ENCODE data around the gene ATG7.

ATG7 gene

DNA sequence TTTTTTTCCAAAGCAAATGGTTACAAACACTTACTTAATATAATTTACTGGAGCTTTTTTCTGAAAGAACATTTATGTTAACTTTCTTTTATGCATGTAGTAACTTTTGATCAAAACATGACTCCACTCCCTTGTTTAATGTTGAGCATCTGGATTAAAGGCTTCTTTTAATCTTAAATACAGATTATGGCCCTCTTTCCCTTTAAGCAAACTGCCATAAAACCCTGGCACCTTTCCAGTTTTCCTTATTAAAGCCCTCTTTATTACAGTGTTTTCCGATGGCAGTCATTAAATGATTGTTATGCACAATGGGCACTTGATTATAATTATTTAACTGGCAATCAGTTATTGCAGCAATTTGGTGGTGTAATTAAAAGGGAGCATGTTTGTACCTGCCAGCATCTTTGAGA lies 204.5 kb downstream of the ATG7 start (continued):
- TF ChIP-seq, protein P1, sequence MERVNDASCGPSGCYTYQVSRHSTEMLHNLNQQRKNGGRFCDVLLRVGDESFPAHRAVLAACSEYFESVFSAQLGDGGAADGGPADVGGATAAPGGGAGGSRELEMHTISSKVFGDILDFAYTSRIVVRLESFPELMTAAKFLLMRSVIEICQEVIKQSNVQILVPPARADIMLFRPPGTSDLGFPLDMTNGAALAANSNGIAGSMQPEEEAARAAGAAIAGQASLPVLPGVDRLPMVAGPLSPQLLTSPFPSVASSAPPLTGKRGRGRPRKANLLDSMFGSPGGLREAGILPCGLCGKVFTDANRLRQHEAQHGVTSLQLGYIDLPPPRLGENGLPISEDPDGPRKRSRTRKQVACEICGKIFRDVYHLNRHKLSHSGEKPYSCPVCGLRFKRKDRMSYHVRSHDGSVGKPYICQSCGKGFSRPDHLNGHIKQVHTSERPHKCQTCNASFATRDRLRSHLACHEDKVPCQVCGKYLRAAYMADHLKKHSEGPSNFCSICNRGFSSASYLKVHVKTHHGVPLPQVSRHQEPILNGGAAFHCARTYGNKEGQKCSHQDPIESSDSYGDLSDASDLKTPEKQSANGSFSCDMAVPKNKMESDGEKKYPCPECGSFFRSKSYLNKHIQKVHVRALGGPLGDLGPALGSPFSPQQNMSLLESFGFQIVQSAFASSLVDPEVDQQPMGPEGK (tag by site-specific recombination; IDR thresholded peaks at IDR 0.05), result peak; percentile 48; the same call in 1 of the 2 replicates
- TF ChIP-seq ZNF521 (tag by site-specific recombination; IDR thresholded peaks at IDR 0.05) (no peak), KLF7 (tag by site-specific recombination; IDR thresholded peaks at IDR 0.05; ENCODE audit: borderline replicate concordance) (0 out of 2 replicates have a peak, but pooled peaks have one; percentile 36), ZSCAN16 (tag by site-specific recombination; IDR thresholded peaks at IDR 0.05) (no peak), ZNF692 (tag by site-specific recombination; IDR thresholded peaks at IDR 0.05) (peak; percentile 34; the same call in 1 of the 2 replicates), HOXC10 (CRISPR knock-in tag; IDR thresholded peaks at IDR 0.05) (no peak), ZBTB8A (tag by site-specific recombination; IDR thresholded peaks at IDR 0.05) (peak; percentile 36; the same call in 1 of the 2 replicates), ZNF324 (tag by site-specific recombination; IDR thresholded peaks at IDR 0.05) (no peak), PRDM6 (tag by site-specific recombination; IDR thresholded peaks at IDR 0.05) (peak; percentile 90), OSR2 (tag by site-specific recombination; IDR thresholded peaks at IDR 0.05) (peak; percentile 96), BCL6B (tag by site-specific recombination; IDR thresholded peaks at IDR 0.05) (peak; percentile 61; the same call in 1 of the 2 replicates), PRDM1 (tag by site-specific recombination; IDR thresholded peaks at IDR 0.05) (no peak), ZNF214 (tag by site-specific recombination; IDR thresholded peaks at IDR 0.05; ENCODE audit: borderline replicate concordance) (no peak), ZSCAN30 (tag by site-specific recombination; IDR thresholded peaks at IDR 0.05) (peak; percentile 91), KLF1 (tag by site-specific recombination; IDR thresholded peaks at IDR 0.05) (no peak), TCF7L2 (IDR thresholded peaks at IDR 0.05; ENCODE audit: borderline replicate concordance, low read depth, low read length) (peak; percentile 65; the same call in 1 of the 2 replicates), ZNF121 (tag by site-specific recombination; IDR thresholded peaks at IDR 0.05) (0 out of 2 replicates have a peak, but pooled peaks have one; percentile 52), ZNF843 (tag by site-specific recombination; IDR thresholded peaks at IDR 0.05) (peak; percentile 95), ZNF837 (tag by site-specific recombination; IDR thresholded peaks at IDR 0.05) (no peak), ZNF433 (tag by site-specific recombination; IDR thresholded peaks at IDR 0.05; ENCODE audit: low read depth) (no peak), ZNF747 (tag by site-specific recombination; IDR thresholded peaks at IDR 0.05) (no peak), PRDM4 (tag by site-specific recombination; IDR thresholded peaks at IDR 0.05) (peak; percentile 91), KLF9 (tag by site-specific recombination; IDR thresholded peaks at IDR 0.05; ENCODE audit: low read depth) (no peak), SP7 (tag by site-specific recombination; IDR thresholded peaks at IDR 0.05) (peak; percentile 98), HOXA7 (CRISPR knock-in tag; IDR thresholded peaks at IDR 0.05; ENCODE audit: borderline replicate concordance) (no peak), ZNF623 (tag by site-specific recombination; IDR thresholded peaks at IDR 0.05) (peak; percentile 20; the same call in 1 of the 2 replicates), ZNF585B (tag by site-specific recombination; IDR thresholded peaks at IDR 0.05) (no peak), ZXDB (tag by site-specific recombination; IDR thresholded peaks at IDR 0.05) (peak; percentile 68; the same call in 1 of the 2 replicates)
- TF ChIP-seq, protein P2, sequence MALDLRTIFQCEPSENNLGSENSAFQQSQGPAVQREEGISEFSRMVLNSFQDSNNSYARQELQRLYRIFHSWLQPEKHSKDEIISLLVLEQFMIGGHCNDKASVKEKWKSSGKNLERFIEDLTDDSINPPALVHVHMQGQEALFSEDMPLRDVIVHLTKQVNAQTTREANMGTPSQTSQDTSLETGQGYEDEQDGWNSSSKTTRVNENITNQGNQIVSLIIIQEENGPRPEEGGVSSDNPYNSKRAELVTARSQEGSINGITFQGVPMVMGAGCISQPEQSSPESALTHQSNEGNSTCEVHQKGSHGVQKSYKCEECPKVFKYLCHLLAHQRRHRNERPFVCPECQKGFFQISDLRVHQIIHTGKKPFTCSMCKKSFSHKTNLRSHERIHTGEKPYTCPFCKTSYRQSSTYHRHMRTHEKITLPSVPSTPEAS (tag by site-specific recombination; IDR thresholded peaks at IDR 0.05), result peak; percentile 29
- TF ChIP-seq, protein P3, sequence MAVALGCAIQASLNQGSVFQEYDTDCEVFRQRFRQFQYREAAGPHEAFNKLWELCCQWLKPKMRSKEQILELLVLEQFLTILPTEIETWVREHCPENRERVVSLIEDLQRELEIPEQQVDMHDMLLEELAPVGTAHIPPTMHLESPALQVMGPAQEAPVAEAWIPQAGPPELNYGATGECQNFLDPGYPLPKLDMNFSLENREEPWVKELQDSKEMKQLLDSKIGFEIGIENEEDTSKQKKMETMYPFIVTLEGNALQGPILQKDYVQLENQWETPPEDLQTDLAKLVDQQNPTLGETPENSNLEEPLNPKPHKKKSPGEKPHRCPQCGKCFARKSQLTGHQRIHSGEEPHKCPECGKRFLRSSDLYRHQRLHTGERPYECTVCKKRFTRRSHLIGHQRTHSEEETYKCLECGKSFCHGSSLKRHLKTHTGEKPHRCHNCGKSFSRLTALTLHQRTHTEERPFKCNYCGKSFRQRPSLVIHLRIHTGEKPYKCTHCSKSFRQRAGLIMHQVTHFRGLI (tag by site-specific recombination; IDR thresholded peaks at IDR 0.05), result peak; percentile 53; the same call in 1 of the 2 replicates
